GM19324 (cell line): ENCODE measurements around the gene ACKR4.
"Not testable (repeated sequence)": the region's sequence is repeated elsewhere in the genome, so short reads cannot be mapped to it uniquely, and the experiment has no call there.

Source experiments
- ATAC-seq: cut with Tn5 transposase; IDR thresholded peaks from one replicate; pipeline ENCODE4 v1.9.1; 2021; ENCODE audit warnings: mild to moderate bottlenecking, moderate library complexity; ENCODE audit not compliant: unreplicated experiment, low FRiP score

The ACKR4 gene

DNA sequence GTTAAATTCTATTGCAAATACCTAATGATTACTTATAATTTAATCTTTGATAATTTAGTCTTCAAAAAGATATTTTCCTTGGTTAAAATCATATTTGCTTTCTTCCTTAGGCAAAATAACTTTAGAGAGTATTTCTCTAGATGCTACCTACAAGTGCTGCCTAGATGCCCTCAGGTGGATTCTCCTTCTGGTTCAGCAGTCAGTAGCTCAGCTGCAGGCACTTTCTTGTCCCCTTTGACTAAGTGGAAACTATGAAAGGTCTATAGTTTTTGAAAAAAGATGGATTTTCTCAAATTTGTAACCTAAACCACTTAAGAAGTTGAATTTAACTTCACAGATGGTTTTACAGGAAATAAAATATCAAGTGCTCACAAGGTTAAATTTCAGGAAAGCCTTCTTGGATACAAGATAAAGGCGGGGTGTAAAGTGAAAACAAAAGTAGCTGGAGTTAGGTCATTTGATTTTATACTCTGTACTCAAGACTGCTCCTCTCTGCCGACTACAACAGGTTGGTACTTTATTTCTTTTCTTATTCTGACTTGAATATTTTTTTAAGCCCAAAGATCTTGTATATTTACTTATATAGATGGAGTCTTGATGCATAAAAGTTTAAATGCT, at the start of gene ACKR4:
ACKR4 (plus strand) TSS at position 455 of the 618 bp plus-strand sequence. CDS start 3,128 bp downstream, outside the sequence.
- no peak for ATAC-seq

DNA sequence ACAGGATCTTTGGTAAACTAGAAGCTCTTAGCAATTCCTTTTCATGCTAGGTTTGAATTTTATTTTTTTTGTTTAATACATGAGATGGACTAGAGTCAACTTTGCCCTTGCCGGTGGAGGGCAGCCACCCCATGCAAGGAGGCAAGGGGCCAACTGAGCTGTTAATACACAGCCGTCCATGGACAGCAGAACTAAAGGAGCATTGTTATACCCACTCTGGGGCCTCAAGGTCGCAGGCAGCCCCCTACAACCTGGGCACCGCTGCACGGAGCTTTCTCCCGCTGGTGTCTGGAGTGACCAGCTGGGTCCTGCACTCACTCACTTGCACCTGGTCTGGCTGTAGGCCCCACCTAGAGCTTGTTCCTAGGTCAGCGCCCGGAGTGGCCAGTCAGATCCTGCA, 47.9 kb upstream of the ACKR4 start:
- ATAC-seq: no peak

DNA sequence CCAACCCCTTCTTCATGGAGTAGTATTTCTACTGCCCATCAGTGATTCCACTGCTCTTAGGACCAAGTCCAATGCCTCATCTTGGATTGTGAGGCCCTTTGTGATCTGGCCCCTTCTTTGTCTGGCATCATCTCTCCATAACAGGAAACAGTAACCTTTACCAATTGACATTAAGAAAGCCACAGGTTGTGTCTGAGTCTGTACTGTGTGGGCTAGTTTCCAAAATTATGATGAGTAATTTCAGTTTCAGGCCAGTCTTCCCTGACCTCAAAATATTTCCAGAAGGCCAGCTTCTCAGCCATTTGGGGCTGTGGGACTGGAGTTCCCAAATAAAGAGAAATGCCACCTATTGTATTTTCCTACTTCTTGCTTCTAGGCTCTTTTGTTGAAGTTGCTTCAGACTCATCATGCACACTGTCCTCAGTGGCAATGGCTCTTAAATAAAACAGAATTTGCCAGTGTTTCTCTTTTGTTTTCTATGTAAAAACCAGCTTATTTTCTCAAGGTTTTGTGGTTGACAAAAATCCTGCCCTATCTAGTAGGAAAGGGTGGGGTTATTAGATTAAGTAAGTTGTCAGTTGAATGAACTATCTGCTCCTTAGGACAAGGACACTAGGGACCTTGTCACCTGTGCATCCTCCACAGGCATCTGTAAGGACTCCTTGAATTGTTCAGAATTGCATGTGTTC, 47.0 kb upstream of the ACKR4 start:
- peak; percentile 71 for ATAC-seq

DNA sequence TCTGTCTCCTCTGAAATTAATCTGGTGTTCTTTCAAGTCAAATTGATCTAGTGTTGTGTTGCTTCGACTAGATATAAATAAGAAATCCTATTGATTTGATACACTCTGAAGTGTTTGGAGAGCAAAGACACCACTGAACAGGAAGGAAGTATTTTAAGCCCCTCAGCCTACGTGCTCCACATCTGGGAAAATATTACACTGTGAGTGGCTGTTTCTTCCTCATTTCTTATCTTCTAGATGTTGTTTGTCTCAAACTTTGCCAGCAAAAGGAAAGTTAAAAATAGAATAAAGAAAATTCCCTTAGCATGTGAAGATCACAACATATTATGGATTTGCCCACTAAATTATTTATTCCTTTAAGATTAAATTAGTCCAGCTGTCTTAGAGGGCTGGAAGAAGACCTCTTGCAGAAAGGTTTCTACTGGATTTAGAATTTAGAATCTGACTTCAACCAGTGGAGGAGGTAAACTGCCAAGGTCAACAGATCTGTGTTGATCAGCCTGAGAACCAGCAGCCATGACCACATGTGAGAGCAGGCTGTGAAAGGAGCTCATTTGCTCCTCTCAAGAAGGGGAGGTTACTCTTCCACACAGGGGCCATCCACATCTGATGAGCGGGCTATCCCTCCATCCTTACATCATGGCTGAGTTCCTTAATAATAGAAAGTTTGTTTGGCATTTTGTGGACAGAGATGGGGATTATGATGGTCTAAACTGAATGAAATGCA, 46.3 kb upstream of the ACKR4 start:
- no peak for ATAC-seq

DNA sequence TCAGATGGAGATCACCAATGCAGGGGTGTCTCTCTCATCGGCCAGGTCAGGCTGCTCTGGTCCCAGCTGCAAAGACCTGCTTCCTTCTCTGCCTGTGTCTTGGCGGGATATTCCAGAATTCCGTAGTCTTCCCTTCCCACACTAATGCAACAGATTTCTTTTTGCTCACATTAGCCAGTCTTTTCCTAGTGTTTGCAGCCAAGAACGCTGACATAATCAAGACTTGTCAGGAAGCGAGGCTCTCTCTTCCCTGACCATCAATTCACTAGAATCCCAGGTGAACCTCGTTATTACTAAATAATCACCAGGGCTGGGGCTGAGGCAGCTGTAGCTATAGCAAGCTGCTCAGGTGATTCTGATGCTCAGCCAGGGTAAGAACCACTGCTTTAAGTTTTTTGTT, 43.2 kb upstream of the ACKR4 start:
- no peak for ATAC-seq

DNA sequence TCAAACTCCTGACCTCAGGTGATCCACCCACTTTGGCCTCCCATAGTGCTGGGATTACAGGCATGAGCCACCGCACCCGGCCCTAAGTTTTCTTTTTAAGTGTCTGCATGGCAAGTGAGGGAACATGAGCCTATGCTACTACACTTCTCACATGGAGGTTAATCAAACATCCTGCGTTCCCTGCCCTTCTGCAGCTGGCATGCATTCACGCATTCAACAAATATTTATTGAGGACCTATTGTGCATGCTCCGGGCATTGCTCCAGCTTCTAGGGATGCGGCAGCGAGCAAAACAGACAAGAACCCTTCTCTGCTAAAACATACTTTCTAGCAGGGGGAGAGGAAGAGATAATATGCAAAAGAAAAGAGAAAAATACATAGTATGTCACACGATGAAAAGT, 42.6 kb upstream of the ACKR4 start:
- ATAC-seq: no peak

DNA sequence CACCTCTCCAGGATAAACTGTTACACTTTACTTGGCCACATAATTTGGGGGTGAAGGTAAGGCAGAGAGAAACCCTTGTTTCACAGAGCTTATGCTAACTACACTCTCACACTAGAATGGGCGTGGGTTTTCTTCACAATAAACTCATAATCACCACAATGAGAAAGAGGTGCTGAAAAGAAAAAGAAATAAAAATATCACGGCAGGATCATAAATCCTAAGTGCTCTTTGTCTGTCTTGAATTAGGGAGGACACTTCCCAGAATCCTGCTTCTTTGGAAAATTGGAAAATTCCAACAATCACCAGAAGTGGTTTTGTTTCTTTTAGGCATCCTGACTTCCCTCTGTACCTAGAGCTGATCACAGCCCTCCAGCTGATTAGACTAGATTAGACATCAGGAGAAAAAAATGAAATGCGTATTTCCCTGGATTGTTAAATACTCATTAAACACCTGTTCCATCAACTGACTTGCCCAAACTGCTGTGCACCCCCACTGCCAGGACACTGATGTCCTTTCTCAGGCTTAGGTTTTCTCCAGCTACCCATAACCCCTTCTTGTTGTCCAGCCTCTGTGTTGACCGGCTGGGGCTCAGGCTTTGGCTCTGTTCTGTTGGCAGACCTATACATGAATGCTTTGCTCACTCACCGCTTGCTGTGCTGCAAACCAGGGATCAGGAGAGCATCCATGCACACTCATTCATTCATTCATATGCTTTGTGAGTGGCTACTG, 41.6 kb upstream of the ACKR4 start:
- no peak for ATAC-seq

DNA sequence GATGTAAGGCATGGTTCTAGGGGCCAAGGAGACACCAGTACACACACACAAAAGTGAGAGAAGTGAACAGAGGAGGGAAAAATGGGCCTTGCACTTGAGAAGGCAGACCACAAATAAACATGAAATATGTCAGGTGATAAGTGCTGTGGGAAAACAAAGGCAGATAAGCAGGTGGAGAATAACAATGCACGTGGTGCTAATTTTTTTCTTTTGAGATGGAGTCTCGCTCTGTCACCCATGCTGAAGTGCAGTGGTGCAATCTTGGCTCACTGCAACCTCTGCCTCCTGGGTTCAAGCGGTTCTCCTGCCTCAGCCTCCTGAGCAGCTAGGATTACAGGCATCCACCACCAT, 41.1 kb upstream of the ACKR4 start:
- not testable (repeated sequence) for ATAC-seq

DNA sequence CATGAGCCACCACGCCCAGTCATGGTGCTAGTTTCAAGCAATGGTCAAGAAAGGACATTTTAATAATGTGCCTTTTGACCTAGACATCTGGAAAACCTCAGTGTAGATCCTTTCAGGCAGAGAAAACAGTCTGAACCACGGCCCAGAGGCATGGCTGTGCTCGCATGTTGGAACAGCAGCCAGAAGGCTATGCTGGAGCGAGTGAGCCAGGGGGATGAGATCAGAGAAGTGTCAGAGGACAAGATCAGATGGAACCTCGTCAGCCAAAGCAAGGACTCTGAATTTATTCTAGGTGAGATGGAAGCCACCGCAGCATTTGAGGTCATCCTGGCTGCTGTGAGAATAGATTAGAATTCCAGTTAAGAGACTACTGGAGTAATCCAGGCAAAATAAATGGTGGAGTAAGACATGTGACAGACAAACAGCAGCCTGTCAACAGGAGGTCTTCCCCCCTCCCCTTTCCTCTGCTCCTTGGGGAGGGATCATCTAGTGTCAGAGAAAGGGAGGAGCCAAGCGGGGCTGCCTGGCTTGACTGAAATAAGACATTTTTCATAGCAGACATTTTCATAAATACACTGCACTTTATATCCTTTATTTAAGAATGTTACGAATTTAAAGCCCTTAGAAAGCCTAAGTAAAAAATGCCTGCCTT, 40.4 kb upstream of the ACKR4 start:
- no peak for ATAC-seq

DNA sequence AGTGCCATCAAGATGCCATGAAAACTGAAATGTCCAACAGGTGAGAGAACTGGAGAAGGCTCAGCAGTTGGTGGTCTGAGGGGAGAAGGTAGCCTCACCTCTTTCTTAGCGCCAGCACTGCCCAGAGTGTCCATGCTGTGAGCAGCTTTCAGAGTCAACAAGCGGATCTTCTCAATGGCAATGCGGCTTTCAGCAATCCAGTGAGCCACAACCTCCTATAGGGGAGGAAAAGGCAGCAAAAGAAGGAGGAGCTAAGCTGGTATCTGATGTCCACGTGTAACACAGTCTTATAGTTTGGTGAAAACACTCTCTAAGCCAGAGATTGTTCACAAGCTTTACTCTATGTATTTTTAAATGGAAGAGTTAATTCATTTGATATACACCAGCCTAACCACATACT, 36.1 kb upstream of the ACKR4 start:
- ATAC-seq: no peak

DNA sequence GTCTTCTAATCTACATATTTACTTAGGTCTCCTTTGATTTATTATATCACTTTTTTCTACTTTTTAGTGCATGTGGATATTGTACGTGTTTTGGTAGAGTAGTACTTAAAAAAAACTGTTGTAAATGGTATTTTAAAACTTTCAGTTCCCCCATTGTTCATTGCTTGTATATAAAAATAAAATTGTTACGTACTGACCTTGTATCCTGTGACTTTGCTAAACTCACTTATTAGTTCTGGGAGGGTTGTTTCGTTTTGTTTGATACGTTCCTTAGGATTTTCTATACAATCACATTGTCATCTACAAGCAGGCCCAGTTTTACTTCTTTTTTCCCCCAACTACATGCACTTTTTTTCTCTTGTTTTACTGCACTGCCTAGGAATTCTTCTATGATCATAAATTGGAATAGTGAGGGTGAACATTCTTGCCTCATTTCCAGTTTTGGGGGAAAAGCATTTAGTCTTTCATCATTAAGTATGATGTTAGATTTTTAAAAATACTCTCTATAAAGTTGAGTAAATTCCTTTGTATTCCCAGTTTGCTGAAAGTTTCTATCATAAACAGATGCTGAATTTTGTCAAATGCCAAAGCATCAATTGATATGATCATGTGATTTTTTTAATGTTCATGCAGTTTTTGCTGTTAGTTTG, 33.5 kb upstream of the ACKR4 start:
- no peak for ATAC-seq

DNA sequence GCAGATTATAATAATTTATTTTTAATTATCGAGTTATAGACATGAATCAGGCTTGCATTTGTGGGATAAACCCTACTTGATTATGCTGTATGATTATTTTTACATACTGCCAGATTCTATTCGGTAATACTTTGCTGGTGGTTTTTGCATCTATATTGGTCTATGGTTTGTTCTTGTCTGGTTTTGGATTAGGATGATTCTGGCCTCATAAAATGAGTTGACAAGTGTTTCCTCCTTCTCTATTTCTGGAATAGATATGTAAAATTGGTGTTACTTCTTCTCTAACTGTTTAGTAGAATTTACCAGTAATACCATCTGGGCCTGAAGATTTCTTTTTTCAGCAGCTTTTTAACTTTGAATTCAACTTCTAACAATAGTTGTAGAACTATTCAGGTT, 33.0 kb upstream of the ACKR4 start:
- ATAC-seq: no peak

DNA sequence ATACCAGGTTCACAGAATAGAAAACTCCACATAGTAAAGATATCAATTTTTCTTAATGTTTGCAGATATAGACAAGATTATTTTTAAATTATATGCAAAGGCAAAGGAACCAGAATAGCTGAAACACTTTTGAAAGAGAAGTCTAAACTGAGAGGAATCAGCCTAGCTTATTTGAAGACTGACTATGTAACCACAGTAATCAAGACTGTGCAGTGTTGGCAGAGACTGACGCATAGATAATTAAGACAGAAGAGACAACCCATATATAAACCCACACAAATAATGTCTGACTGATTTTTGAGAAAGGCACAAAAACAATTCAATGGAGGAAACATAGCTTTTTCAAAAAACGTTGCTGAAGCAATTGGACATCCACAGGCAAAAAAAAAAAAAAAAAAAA, 28.6 kb upstream of the ACKR4 start:
- ATAC-seq: no peak

DNA sequence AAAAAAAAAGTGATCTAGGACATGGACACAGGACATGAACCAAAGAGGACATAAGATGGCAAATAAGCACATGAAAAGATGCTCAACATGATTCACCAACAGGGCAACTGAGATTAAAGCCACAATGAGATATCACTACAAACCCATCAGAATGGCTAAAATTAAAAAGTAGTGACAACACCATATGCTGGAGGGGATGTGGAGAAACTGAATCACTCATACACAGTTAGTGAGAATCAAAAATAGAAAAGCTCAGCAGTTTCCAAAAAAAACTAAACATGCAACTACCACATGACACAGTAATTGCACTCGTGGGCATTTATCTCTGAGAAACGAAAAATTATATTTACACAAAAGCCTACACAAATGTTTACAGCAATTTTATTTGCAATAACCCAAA, 27.9 kb upstream of the ACKR4 start:
- ATAC-seq: no peak

DNA sequence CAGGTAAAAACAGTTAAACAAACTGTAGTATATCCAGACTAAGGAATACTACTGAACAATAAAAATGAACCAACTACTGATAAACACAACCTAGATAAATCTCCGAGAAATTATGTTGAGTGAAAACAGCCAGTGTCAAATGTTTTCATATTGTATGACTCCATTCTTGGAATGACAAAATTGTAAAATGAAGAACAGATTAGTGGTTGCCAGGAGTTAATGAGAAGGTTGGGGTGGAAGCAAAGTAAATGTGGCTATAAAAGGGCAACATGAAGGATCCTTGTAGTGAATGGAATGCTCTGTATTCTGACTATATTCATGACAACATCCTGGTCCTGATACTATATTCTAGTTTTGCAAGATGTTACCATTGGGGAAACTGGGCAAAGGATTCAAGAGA, 27.5 kb upstream of the ACKR4 start:
- ATAC-seq: no peak

DNA sequence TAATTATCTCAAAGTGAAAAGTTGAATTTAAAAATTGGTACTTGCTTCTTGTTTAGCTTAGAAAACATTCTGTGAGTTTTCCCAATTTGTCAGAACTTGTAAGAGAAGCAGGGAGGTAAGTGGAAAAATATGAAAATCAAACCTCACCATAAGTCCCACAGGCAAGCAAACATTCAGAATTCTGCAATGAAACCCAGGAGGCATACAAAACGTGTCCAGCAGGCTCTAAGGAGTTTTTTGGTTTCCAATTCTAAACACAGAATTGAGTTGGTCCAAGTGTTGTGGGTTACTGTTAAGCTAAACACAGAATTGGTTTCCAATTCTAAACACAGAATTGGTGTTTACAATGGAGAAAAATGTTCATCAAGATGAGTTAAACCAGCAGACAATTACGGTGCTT, 27.1 kb upstream of the ACKR4 start:
- no peak for ATAC-seq

DNA sequence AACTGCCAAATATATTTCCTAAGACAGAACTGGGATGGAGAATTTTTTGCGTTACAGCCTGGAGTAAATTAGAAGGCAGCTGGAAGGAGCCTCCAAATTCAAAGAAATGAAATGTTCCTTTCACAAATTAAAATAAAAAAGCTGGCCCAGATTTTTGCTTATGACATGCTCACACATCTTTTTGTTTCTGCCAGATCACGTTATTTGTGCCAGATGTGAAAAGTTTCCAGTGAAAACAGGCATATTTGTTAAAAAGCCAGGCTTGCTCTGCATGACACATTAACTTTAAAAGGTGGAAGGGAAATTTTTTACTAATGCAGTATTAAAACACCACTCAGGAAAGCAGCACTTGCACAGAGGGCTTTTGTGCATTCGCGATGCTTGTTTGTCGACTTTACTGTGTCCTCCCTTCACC, 23.3 kb upstream of the ACKR4 start:
- no peak for ATAC-seq

DNA sequence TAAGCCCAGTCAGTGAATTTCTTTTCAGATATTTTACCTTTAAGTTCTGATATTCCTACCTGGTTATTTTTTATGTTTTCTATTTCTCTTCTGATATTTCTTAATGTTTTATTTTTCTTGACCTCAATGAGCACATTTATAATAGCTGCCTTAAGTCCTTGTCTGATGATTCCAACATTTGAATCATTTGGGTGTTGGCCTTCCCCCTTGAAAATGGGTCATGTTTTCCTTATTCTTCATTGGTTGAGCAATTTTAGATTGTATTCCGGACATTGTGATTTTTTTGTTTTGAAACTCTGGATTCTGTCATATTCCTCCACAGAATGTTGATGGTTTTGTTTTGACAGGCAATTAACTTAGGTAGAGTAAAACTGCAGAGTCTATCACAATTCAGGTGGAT, 9.7 kb upstream of the ACKR4 start:
- no peak for ATAC-seq

DNA sequence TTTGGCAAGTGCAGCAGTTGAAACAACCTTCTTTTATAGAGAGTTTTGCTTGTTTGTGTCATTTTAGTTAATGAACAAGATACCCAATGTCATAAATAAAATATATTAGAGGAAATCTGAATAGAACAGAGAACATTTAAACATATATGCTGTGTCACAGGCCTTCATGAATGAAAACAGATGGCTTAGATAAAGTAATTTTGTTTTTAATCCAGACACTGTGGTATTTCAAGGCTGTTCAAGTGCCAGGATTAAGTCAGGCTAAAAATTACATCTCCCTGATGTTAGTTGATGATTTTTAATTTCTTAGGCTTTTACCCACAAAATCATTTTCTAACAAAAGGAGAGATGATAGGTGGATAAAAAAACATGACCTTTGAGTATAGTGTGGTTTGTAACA, 4.9 kb upstream of the ACKR4 start:
- ATAC-seq: no peak

DNA sequence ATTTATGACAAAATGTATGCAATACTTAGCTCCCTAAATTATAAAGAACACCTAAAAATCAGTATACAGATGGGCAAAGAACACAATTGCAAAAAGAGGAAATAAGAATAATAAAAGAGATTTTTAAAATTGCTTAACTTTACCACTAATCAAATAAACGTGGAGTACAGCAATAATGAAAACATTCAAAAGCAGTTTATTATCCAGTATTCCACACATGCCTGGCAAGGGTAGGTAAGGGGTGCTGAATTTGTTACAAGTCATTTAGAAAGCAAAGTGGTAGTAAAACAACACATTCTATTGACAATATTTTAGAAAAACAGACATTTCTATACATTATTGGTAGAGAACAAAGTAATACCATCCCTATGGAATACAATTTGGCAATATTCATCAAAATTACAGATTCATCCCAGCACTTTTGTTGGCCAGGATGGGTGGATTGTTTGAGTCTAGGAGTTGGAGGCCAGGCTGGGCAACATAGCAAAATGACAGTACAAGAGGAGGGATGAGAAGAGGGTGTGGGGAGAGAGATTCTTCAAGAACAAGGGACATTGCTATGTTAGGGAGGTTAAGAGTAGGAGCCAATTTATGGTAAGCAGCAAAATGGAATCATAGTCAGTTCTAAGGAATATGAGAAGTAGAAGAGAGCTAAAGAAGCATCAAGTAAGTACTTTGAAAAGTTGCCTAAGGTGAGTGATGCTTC, 3.7 kb upstream of the ACKR4 start:
- ATAC-seq: no peak
